H1 (cell line): ENCODE measurements around the gene BCO2. TPM values are rescaled to one million over a fixed set of nuclear protein-coding genes. Genes with fewer than 3 reads are reported as not detected.

Source experiments
- CTCF ChIA-PET: fragments of 300-600 bp; sonication (Branson Sonifier 250); formaldehyde crosslinking; loops from one replicate; lab custom pipeline; 2021; ENCODE audit not compliant: partially characterized antibody; lab: Charles Lee
- POLR2A ChIA-PET: fragments of 300-600 bp; sonication (Branson Sonifier 250); formaldehyde crosslinking; loops from one replicate; lab custom pipeline; 2021; ENCODE audit warnings: inconsistent platforms; ENCODE audit not compliant: partially characterized antibody; lab: Charles Lee
- DNase-seq, 2 experiments: peaks; one replicate each; pipeline versions ENCODE4 v3.0.0 to v3.0.0-alpha.2; 2010 to 2022; ENCODE audit warnings: low spot score in 2 of 2, low read depth in 1 of 2, mixed read lengths in 1 of 2
- FAIRE-seq: peaks from 2 replicates; lab custom pipeline; 2011; peaks lifted over from hg19 to GRCh38; lab: Jason Lieb, UNC
- H2AFZ ChIP-seq: 2 replicates; pipeline ENCODE4 v1.8.1; 2012; ENCODE audit warnings: low read length, inconsistent platforms
- H2AK5ac ChIP-seq: 2 replicates; pipeline ENCODE4 v1.6.1; 2013; ENCODE audit warnings: low read depth, low read length
- H2BK120ac ChIP-seq: replicated peaks from 2 replicates; pipeline ENCODE3; 2013; ENCODE audit warnings: low read depth, low read length, inconsistent platforms
- H2BK12ac ChIP-seq: 2 replicates; pipeline ENCODE4 v1.6.1; 2013; ENCODE audit warnings: low read depth, low read length
- H2BK15ac ChIP-seq: 2 replicates; pipeline ENCODE4 v1.6.1; 2013; ENCODE audit warnings: low read length
- H2BK20ac ChIP-seq: 2 replicates; pipeline ENCODE4 v1.6.1; 2013; ENCODE audit warnings: low read length
- H2BK5ac ChIP-seq: 2 replicates; pipeline ENCODE4 v1.6.1; 2013; ENCODE audit warnings: low read depth, low read length
- H3K14ac ChIP-seq: 2 replicates; pipeline ENCODE4 v1.6.1; 2013; ENCODE audit warnings: inconsistent platforms; ENCODE audit not compliant: insufficient read length
- H3K18ac ChIP-seq: 2 replicates; pipeline ENCODE4 v1.6.1; 2013; ENCODE audit warnings: low read length; ENCODE audit errors: extremely low read depth
- H3K23ac ChIP-seq: 2 replicates; pipeline ENCODE4 v1.6.1; 2013; ENCODE audit warnings: inconsistent platforms; ENCODE audit not compliant: insufficient read length
- H3K23me2 ChIP-seq: 2 replicates; pipeline ENCODE4 v1.6.1; 2013; ENCODE audit warnings: low read depth, low read length
- H3K27ac ChIP-seq: 2 replicates; pipeline ENCODE4 v1.6.1; 2011; ENCODE audit warnings: low read depth, low read length, inconsistent platforms
- H3K27me3 ChIP-seq, 4 experiments: replicated peaks in 1 of 4; 1 replicate in 1 of 4; 2 replicates in 3 of 4; pipeline versions ENCODE4 v1.6.1 to v1.8.1; 2011 to 2013; ENCODE audit warnings: low read length in 3 of 4, mild to moderate bottlenecking in 3 of 4, inconsistent platforms in 2 of 4, mixed read lengths in 2 of 4, moderate library complexity in 1 of 4; ENCODE audit not compliant: control insufficient read depth in 3 of 4, insufficient read depth in 3 of 4; ENCODE audit errors: extremely low read depth in 1 of 4
- H3K36me3 ChIP-seq, 4 experiments: 2 replicates each; pipeline versions ENCODE4 v1.6.1 to v1.8.1; 2011 to 2013; ENCODE audit warnings: mild to moderate bottlenecking in 4 of 4, low read length in 3 of 4, moderate library complexity in 2 of 4, control low read depth in 1 of 4, inconsistent platforms in 1 of 4; ENCODE audit not compliant: insufficient read depth in 4 of 4, control insufficient read depth in 2 of 4
- H3K4ac ChIP-seq: replicated peaks from 2 replicates; pipeline ENCODE3; 2013; ENCODE audit warnings: low read length, low read depth, mixed read lengths, inconsistent platforms; ENCODE audit not compliant: insufficient read length
- H3K4me1 ChIP-seq, 4 experiments: replicated peaks in 1 of 4; 1 replicate in 1 of 4; 2 replicates in 3 of 4; pipeline versions ENCODE4 v1.6.1 to v1.8.1; 2011 to 2013; ENCODE audit warnings: low read length in 3 of 4, inconsistent platforms in 2 of 4, mixed read lengths in 1 of 4; ENCODE audit not compliant: insufficient read depth in 4 of 4, control insufficient read depth in 3 of 4
- H3K4me2 ChIP-seq, 2 experiments: 2 replicates each; pipeline versions ENCODE4 v1.6.1 to v1.8.1; 2011 to 2013; ENCODE audit warnings: low read depth in 2 of 2, low read length in 2 of 2, control low read depth in 1 of 2, inconsistent platforms in 1 of 2, mild to moderate bottlenecking in 1 of 2; ENCODE audit not compliant: insufficient read depth in 1 of 2
- H3K4me3 ChIP-seq, 4 experiments: fragments of 200-600, 300-600 bp in 1 of 4; sonication (generic), shearing (Covaris generic), sonication (Bioruptor Twin) in 1 of 4; 2 replicates each; pipeline versions ENCODE4 v1.5.1 to v1.8.1; 2011 to 2016; ENCODE audit warnings: low read length in 4 of 4, low read depth in 3 of 4, control low read depth in 2 of 4, inconsistent platforms in 2 of 4, mild to moderate bottlenecking in 2 of 4, mixed read lengths in 1 of 4, moderate library complexity in 1 of 4; ENCODE audit not compliant: insufficient read depth in 2 of 4; ENCODE audit errors: extremely low read depth in 1 of 4
- H3K56ac ChIP-seq: replicated peaks from 2 replicates; pipeline ENCODE3; 2013; ENCODE audit warnings: low read depth, mild to moderate bottlenecking, mixed read lengths, low read length, inconsistent platforms; ENCODE audit not compliant: insufficient read length
- H3K79me1 ChIP-seq: 2 replicates; pipeline ENCODE4 v1.6.1; 2013; ENCODE audit warnings: low read depth, low read length, control low read depth
- H3K79me2 ChIP-seq, 2 experiments: 2 replicates each; pipeline versions ENCODE4 v1.6.1 to v1.8.1; 2012 to 2013; ENCODE audit warnings: low read length in 2 of 2, mild to moderate bottlenecking in 2 of 2, inconsistent platforms in 1 of 2; ENCODE audit not compliant: insufficient read depth in 2 of 2, control insufficient read depth in 1 of 2
- H3K9ac ChIP-seq, 4 experiments: replicated peaks in 1 of 4; 1 replicate in 1 of 4; 2 replicates in 3 of 4; pipeline versions ENCODE4 v1.6.1 to v1.8.1; 2011 to 2013; ENCODE audit warnings: low read depth in 3 of 4, low read length in 3 of 4, control low read depth in 2 of 4, mild to moderate bottlenecking in 2 of 4, moderate library complexity in 2 of 4, inconsistent platforms in 1 of 4; ENCODE audit errors: extremely low read depth in 1 of 4
- H3K9me3 ChIP-seq, 2 experiments: 2 replicates each; pipeline versions ENCODE4 v1.6.1 to v1.8.1; 2012 to 2013; ENCODE audit warnings: mild to moderate bottlenecking in 2 of 2, moderate library complexity in 2 of 2, control low read depth in 1 of 2, inconsistent platforms in 1 of 2, low read depth in 1 of 2, low read length in 1 of 2, mixed read lengths in 1 of 2; ENCODE audit not compliant: insufficient read depth in 2 of 2
- H4K20me1 ChIP-seq, 2 experiments: replicated peaks in 1 of 2; 2 replicates each; pipeline versions ENCODE3 to v1.8.1; 2011 to 2013; ENCODE audit warnings: inconsistent platforms in 2 of 2, low read length in 2 of 2, mild to moderate bottlenecking in 1 of 2; ENCODE audit not compliant: insufficient read depth in 2 of 2, control insufficient read depth in 1 of 2
- H4K5ac ChIP-seq: 2 replicates; pipeline ENCODE4 v1.6.1; 2013; ENCODE audit warnings: low read length, low read depth, mixed read lengths, inconsistent platforms; ENCODE audit not compliant: insufficient read length
- H4K8ac ChIP-seq: 2 replicates; pipeline ENCODE4 v1.8.0; 2013; ENCODE audit warnings: mild to moderate bottlenecking, moderate library complexity, low read length, inconsistent platforms; ENCODE audit not compliant: insufficient read depth; ENCODE audit errors: extremely low read depth
- H4K91ac ChIP-seq: replicated peaks from 2 replicates; pipeline ENCODE3; 2013; ENCODE audit warnings: low read length, mixed read lengths, inconsistent platforms; ENCODE audit not compliant: insufficient read length
- ASH2L ChIP-seq: fragments of 200-600, 300-600 bp; sonication (generic); IDR thresholded peaks from one replicate; pipeline ENCODE4 v1.7.1; 2017; ENCODE audit warnings: low read length
- BRCA1 ChIP-seq: IDR thresholded peaks from 2 replicates; pipeline ENCODE4 v1.6.1; 2012; ENCODE audit warnings: low read depth, low read length, improper control_type of control experiment
- GABPA ChIP-seq: IDR thresholded peaks from 2 replicates; pipeline ENCODE4 v1.6.1; 2011; ENCODE audit warnings: mild to moderate bottlenecking, low read length, moderate library complexity, borderline replicate concordance; ENCODE audit not compliant: insufficient read depth
- GTF2F1 ChIP-seq: IDR thresholded peaks from 2 replicates; pipeline ENCODE4 v1.6.1; 2012; ENCODE audit warnings: low read depth, low read length, improper control_type of control experiment, borderline replicate concordance
- HDAC2 ChIP-seq, 2 experiments: fragments of 300-600 bp in 1 of 2; sonication (generic) in 1 of 2; IDR thresholded peaks; 2 replicates each; pipeline ENCODE4 v1.6.1; 2011 to 2012; ENCODE audit warnings: low read depth in 2 of 2, low read length in 2 of 2, mild to moderate bottlenecking in 2 of 2, moderate library complexity in 2 of 2, borderline replicate concordance in 1 of 2, inconsistent platforms in 1 of 2
- JUND ChIP-seq: IDR thresholded peaks from 2 replicates; pipeline ENCODE4 v1.6.1; 2011; ENCODE audit warnings: mild to moderate bottlenecking, improper control_type of control experiment, low read length
- PHF8 ChIP-seq: fragments of 200-600 bp; sonication (generic); conservative IDR thresholded peaks from 2 replicates; pipeline ENCODE4 v1.7.1; 2012; ENCODE audit warnings: low read depth, mild to moderate bottlenecking, inconsistent platforms, low read length, moderate library complexity
- SUZ12 ChIP-seq: fragments of 200-600 bp; sonication (generic); IDR thresholded peaks from 2 replicates; pipeline ENCODE4 v1.6.1; 2012; ENCODE audit warnings: mild to moderate bottlenecking, inconsistent platforms, low read length, moderate library complexity, mixed read lengths
- TAF1 ChIP-seq: IDR thresholded peaks from 2 replicates; pipeline ENCODE4 v1.6.1; 2011; ENCODE audit warnings: mild to moderate bottlenecking, low read depth, low read length
- TAF7 ChIP-seq: optimal IDR thresholded peaks from 2 replicates; pipeline ENCODE3; 2011; ENCODE audit warnings: low read depth, mild to moderate bottlenecking, inconsistent platforms, low read length, moderate library complexity, borderline replicate concordance
- TBP ChIP-seq: IDR thresholded peaks from 2 replicates; pipeline ENCODE4 v1.6.1; 2011; ENCODE audit warnings: low read depth, low read length, improper control_type of control experiment
- TEAD4 ChIP-seq: IDR thresholded peaks from 2 replicates; pipeline ENCODE4 v1.6.1; 2012; ENCODE audit warnings: low read depth, low read length, inconsistent platforms, mixed read lengths
- WGBS, 2 experiments: shearing (Covaris generic) in 1 of 2; methylation state at CpG; one replicate each; pipeline versions ENCODE4 v1.1.6 to v1.1.7; 2013 to 2015; ENCODE audit warnings: low lambda C conversion rate in 2 of 2, mixed read lengths in 2 of 2, inconsistent platforms in 1 of 2, low coverage in 1 of 2, missing lambda C conversion rate in 1 of 2; ENCODE audit not compliant: insufficient replicate concordance in 2 of 2, insufficient coverage in 1 of 2, insufficient read length in 1 of 2; ENCODE audit errors: extremely low coverage in 1 of 2, missing lambda C conversion rate in 1 of 2; 5-methylcytosine and 5-hydroxymethylcytosine counted together
- polyA plus RNA-seq, 7 experiments: library from polyadenylated mRNA; depleted of rRNA in 3 of 7; stranded (reverse) in 5 of 7; unstranded in 2 of 7; fragments of >200 nt in 5 of 7; fragments of 200-250 nt in 2 of 7; gene quantifications; 1 replicate in 5 of 7; 2 replicates in 1 of 7; 4 replicates in 1 of 7; pipeline versions ENCODE4 v1.2.1 to v1.2.3, GENCODE V29; 2011 to 2013; ENCODE audit warnings: missing spikeins in 2 of 7, mixed read lengths in 2 of 7
- total RNA-seq: library from RNA; stranded (reverse); fragmentation: NEBNext Ultra II Directional; extraction: Animal tissue kit (Norgen Biotek cat#: 25700); gene quantifications from 2 replicates; pipeline ENCODE4 v1.2.1, GENCODE V29; 2021
- TF ChIP-seq, protein P1 (sequence below): IDR thresholded peaks from 2 replicates; pipeline ENCODE4 v1.6.1; 2012; ENCODE audit warnings: low read length, inconsistent platforms

Gene BCO2
- total and polyA plus RNA-seq, 2 of the 8 experiments (the other 6 are each of a cell fraction or from before 2014, with no cell fraction given): 0.42 to 0.82 TPM

DNA sequence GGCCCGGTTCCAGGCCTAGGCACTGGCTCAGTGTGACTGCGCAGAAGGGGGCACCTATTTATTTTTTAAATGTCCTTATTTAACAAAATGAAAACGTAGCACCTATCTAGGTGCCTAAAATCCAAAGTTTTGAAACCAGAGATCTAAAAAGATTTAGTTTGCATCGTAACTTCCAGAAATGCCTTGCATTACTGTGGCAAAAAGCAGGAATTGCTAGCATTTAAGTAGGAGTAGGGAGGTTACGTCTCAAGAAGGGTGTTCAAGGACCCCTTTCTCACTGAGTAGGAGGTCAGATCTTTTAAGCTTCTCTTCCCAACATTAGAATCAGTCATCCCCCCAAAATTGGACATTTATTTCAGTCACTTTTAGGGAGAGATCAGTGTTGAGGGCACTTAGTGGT is 93.1 kb downstream of the BCO2 start:
- H4K20me1 ChIP-seq: no peaks in the 10 kb centered on the region
- no peaks in the 10 kb centered on the region for H3K4me1 ChIP-seq
- no peaks in the 10 kb centered on the region for H3K79me2 ChIP-seq
- no peak overlapping the region for H2AK5ac ChIP-seq
- H2AFZ ChIP-seq: no peak overlapping the region
- H3K36me3 ChIP-seq: no peaks in the 10 kb centered on the region
- no peak overlapping the region for H3K23ac ChIP-seq
- H3K27ac ChIP-seq: no peak overlapping the region
- no peak overlapping the region for H4K8ac ChIP-seq
- no peaks in the 10 kb centered on the region for H3K9me3 ChIP-seq
- CTCF ChIA-PET: interaction anchor here (0.6 to 1.7 kb wide), 4 partner anchors 12 to 79 kb away, joined by 3 to 8 read pairs (median 4); no protein-coding TSS in a partner anchor
- H2BK20ac ChIP-seq: no peak overlapping the region
- H4K5ac ChIP-seq: no peak overlapping the region
- H3K56ac ChIP-seq: no peak overlapping the region
- H3K14ac ChIP-seq: no peak overlapping the region
- POLR2A ChIA-PET: no interaction called here
- no peak overlapping the region for H3K4me2 ChIP-seq
- H2BK120ac ChIP-seq: no peak overlapping the region
- no peaks in the 10 kb centered on the region for H3K79me1 ChIP-seq
- DNase-seq (no peak), FAIRE-seq (no peak)
- H3K4ac ChIP-seq: no peak overlapping the region
- no peaks in the 10 kb centered on the region; the same call in 1 of the 2 replicates for H3K23me2 ChIP-seq
- no peak overlapping the region for H2BK15ac ChIP-seq
- 0 out of 7 replicates have a peak, but pooled peaks cover 0 to 3% (median 0%) of the 10 kb centered on the region in 4 experiments for H3K27me3 ChIP-seq
- H3K4me3 ChIP-seq: no peak overlapping the region
- H2BK5ac ChIP-seq: no peak overlapping the region
- no peak overlapping the region for H4K91ac ChIP-seq
- no peak overlapping the region for H2BK12ac ChIP-seq
- H3K18ac ChIP-seq: no peak overlapping the region
- 82% methylated on average over 5 of the region's 5 CpGs; no CpG with 5 or more reads in 1 of the 2 experiments for WGBS, 2 experiments
- H3K9ac ChIP-seq: no peak overlapping the region
- TF ChIP-seq TAF1 (no peak), TBP (no peak), TEAD4 (no peak), HDAC2 (IDR thresholded peaks at IDR 0.05; ENCODE audit: borderline replicate concordance in 1 of 2, low read depth in 2 of 2, low read length in 2 of 2) (no peak), GTF2F1 (no peak), SUZ12 (no peak), TAF7 (no peak), JUND (no peak), PHF8 (no peak), ASH2L (no peak), GABPA (no peak), BRCA1 (no peak)
- TF ChIP-seq, protein P1, sequence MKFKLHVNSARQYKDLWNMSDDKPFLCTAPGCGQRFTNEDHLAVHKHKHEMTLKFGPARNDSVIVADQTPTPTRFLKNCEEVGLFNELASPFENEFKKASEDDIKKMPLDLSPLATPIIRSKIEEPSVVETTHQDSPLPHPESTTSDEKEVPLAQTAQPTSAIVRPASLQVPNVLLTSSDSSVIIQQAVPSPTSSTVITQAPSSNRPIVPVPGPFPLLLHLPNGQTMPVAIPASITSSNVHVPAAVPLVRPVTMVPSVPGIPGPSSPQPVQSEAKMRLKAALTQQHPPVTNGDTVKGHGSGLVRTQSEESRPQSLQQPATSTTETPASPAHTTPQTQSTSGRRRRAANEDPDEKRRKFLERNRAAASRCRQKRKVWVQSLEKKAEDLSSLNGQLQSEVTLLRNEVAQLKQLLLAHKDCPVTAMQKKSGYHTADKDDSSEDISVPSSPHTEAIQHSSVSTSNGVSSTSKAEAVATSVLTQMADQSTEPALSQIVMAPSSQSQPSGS: no peak
